Kidney (tissue), 14 donors: ENCODE data around the gene GDI2. TPM values are rescaled to one million over a fixed set of nuclear protein-coding genes. Genes with fewer than 3 reads are reported as not detected.
A peak's percentile ranks its signal among the peaks of the same experiment; 100 is the strongest.

ENCODE experiments used
- DNase-seq, 5 donors: peaks; one replicate each; pipeline ENCODE4 v3.0.0-alpha.2; 2013 to 2020
- FAIRE-seq: peaks from 2 replicates; lab custom pipeline; 2012; peaks lifted over from hg19 to GRCh38; lab: Jason Lieb, UNC
- H3K27ac ChIP-seq, 2 donors: one replicate each; pipeline ENCODE4 v1.7.0; 2013; ENCODE audit warnings: low read depth in 2 of 2, low read length in 2 of 2, inconsistent platforms in 1 of 2
- H3K27me3 ChIP-seq: one replicate; pipeline ENCODE4 v1.7.1; 2013; ENCODE audit warnings: low read length, inconsistent platforms; ENCODE audit not compliant: control insufficient read depth, insufficient read depth
- H3K36me3 ChIP-seq, 3 donors: one replicate each; pipeline versions ENCODE4 v1.7.0 to v1.7.1; 2013; ENCODE audit warnings: low read length in 3 of 3, control low read depth in 1 of 3, inconsistent platforms in 1 of 3; ENCODE audit not compliant: insufficient read depth in 3 of 3, control insufficient read depth in 2 of 3
- H3K4me1 ChIP-seq, 3 donors: one replicate each; pipeline versions ENCODE4 v1.7.0 to v1.7.1; 2013; ENCODE audit warnings: low read length in 3 of 3, inconsistent platforms in 1 of 3, low read depth in 1 of 3; ENCODE audit not compliant: control insufficient read depth in 2 of 3, insufficient read depth in 2 of 3
- H3K4me3 ChIP-seq, 3 donors: one replicate each; pipeline versions ENCODE4 v1.7.0 to v1.8.1; 2013; ENCODE audit warnings: low read length in 3 of 3, control low read depth in 1 of 3, inconsistent platforms in 1 of 3
- H3K9ac ChIP-seq, 3 donors: one replicate each; pipeline versions ENCODE4 v1.7.0 to v1.7.1; 2013; ENCODE audit warnings: low read length in 3 of 3, control low read depth in 1 of 3, inconsistent platforms in 1 of 3
- H3K9me3 ChIP-seq, 3 donors: one replicate each; pipeline versions ENCODE4 v1.7.0 to v1.7.1; 2013; ENCODE audit warnings: low read length in 3 of 3, control low read depth in 1 of 3, inconsistent platforms in 1 of 3; ENCODE audit not compliant: control insufficient read depth in 2 of 3, insufficient read depth in 1 of 3
- CTCF ChIP-seq: IDR thresholded peaks from 3 replicates; pipeline ENCODE4 v1.5.1; 2012; ENCODE audit warnings: mild to moderate bottlenecking, moderate library complexity, borderline replicate concordance; ENCODE audit not compliant: insufficient read depth; ENCODE audit errors: extremely low read depth
- intact Hi-C: fragments of 100-400 bp; cut with DNase I; formaldehyde crosslinking; loops from one replicate; pipeline ENCODE4 v1.11.1; 2022
- polyA plus RNA-seq: library from polyadenylated mRNA; stranded (reverse); fragments of 350-450 nt; fragmentation: Illumina TruSeq; extraction: RNeasy Lipid Tissue Mini Kit (QIAGEN cat#74804); gene quantifications from one replicate; pipeline ENCODE4 v1.2.3, GENCODE V29; 2014; ENCODE audit warnings: low read depth, low replicate concordance; ENCODE audit not compliant: insufficient read depth
- total RNA-seq: library from RNA; stranded (reverse); fragmentation: NEBNext Ultra II Directional; extraction: Animal tissue kit (Norgen Biotek cat#: 25700); gene quantifications from one replicate; pipeline ENCODE4 v1.2.1, GENCODE V29; 2021
- donor health status: control.
- donor health status: control.
- donor health status: control.
- donor health status: control.
- donor health status: control.
- donor health status: DM: yes; HTN: yes; CAD: no.
- donor health status: Normal renal cell carcinoma (clear cell type).

GDI2 gene
- total and polyA plus RNA-seq, 2 donors from 2014 or later, result 143 to 168 TPM

- no peak for TF ChIP-seq CTCF
- Histone ChIP-seq H3K9ac (peak overlapping the region; percentile 74 to 95 (median 91)), H3K27me3 (no peaks in the 10 kb centered on the region), H3K4me3 (peak overlapping the region; percentile 74 to 96 (median 96)), H3K36me3 (peaks cover 0 to 2% (median 0%) of the 10 kb centered on the region in 3 donors), H3K9me3 (no peaks in the 10 kb centered on the region), H3K27ac (peak overlapping the region; percentile 98), H3K4me1 (peaks cover 0 to 20% (median 19%) of the 10 kb centered on the region in 3 donors)
- FAIRE-seq (no peak), DNase-seq (peak; percentile 38 to 92 (median 70))
- intact Hi-C loops, result no loop called here
Observed at GRCh38 chr10:5812283-5813090, 747 bp downstream of the GDI2 start.

GRCh38 chr10:5811387-5811821, 1.8 kb downstream of the GDI2 start:
- no peak for TF ChIP-seq CTCF
- Histone ChIP-seq H3K27ac (no peak overlapping the region), H3K4me3 (peak overlapping the region; percentile 46 to 96 (median 74)), H3K9ac (peak overlapping the region in 1 of 3 donors; percentile 3), H3K27me3 (no peaks in the 10 kb centered on the region), H3K9me3 (no peaks in the 10 kb centered on the region), H3K4me1 (peaks cover 0 to 29% (median 22%) of the 10 kb centered on the region in 3 donors), H3K36me3 (peaks cover 0 to 2% (median 0%) of the 10 kb centered on the region in 3 donors)
- peak in 3 of 5 donors; percentile 15 to 52 (median 48) for DNase-seq
- no peak for FAIRE-seq
- intact Hi-C loops, result no loop called here

GRCh38 chr10:5810225-5810624, 3.0 kb downstream of the GDI2 start:
- Histone ChIP-seq H3K9ac (peak overlapping the region in 1 of 3 donors; percentile 13), H3K4me3 (peak overlapping the region in 1 of 3 donors; percentile 74)

More at GRCh38 chr10:5810225-5810624, 3.0 kb downstream of the GDI2 start:
- H3K27me3 ChIP-seq, result no peaks in the 10 kb centered on the region
- intact Hi-C loops, result no loop called here
- peaks cover 0 to 29% (median 22%) of the 10 kb centered on the region in 3 donors for H3K4me1 ChIP-seq
- no peak for TF ChIP-seq CTCF
- no peak for FAIRE-seq
- peaks cover 0 to 2% (median 0%) of the 10 kb centered on the region in 3 donors for H3K36me3 ChIP-seq
- no peak overlapping the region for H3K27ac ChIP-seq
- no peaks in the 10 kb centered on the region for H3K9me3 ChIP-seq
- no peak for DNase-seq
